Measurements from ENCODE around the gene GPR176. TPM values are rescaled to one million over a fixed set of nuclear protein-coding genes. Genes with fewer than 3 reads are reported as not detected.
A peak's percentile ranks its signal among the peaks of the same experiment; 100 is the strongest.

Gene GPR176
- total RNA-seq, 1 donor from 2014 or later = 21.1 TPM

DNA sequence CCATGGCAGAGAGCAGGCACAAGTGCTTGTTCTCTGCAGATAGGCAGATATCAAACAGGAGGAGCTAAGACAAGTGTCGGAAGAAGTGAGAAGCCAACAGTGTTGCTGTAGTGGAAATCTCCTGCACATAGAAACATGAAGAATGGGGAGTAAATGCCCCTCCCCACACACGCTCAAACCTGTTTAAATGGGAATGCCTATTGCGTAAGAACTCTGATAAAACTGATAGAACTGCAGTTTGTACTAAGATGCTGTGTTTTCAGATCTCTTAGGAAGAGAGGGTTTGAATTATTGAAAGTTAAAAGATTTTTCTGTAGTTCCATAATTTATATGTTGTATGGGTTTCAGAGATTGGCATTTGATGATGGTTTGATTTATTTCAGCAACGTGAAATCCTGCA, 33.5 kb upstream of the GPR176 start:
- Mint-ChIP-seq H3K27me3 (ENCODE audit: unreplicated experiment) (no peaks in the 10 kb centered on the region), H3K27ac (ENCODE audit: unreplicated experiment) (no peak overlapping the region), H3K36me3 (ENCODE audit: unreplicated experiment) (peaks cover 58% of the 10 kb centered on the region), H3K4me3 (ENCODE audit: unreplicated experiment) (no peak overlapping the region), H3K4me1 (ENCODE audit: unreplicated experiment) (no peaks in the 10 kb centered on the region), H3K9me3 (ENCODE audit: unreplicated experiment) (no peaks in the 10 kb centered on the region)
- no peak for DNase-seq (ENCODE audit: extremely low spot score, unreplicated experiment)
- TF ChIP-seq, protein P1, sequence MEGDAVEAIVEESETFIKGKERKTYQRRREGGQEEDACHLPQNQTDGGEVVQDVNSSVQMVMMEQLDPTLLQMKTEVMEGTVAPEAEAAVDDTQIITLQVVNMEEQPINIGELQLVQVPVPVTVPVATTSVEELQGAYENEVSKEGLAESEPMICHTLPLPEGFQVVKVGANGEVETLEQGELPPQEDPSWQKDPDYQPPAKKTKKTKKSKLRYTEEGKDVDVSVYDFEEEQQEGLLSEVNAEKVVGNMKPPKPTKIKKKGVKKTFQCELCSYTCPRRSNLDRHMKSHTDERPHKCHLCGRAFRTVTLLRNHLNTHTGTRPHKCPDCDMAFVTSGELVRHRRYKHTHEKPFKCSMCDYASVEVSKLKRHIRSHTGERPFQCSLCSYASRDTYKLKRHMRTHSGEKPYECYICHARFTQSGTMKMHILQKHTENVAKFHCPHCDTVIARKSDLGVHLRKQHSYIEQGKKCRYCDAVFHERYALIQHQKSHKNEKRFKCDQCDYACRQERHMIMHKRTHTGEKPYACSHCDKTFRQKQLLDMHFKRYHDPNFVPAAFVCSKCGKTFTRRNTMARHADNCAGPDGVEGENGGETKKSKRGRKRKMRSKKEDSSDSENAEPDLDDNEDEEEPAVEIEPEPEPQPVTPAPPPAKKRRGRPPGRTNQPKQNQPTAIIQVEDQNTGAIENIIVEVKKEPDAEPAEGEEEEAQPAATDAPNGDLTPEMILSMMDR (IDR thresholded peaks at IDR 0.05) = no peak

- TF ChIP-seq, protein P1 (IDR thresholded peaks at IDR 0.05) = no peak
- Mint-ChIP-seq H3K36me3 (ENCODE audit: unreplicated experiment) (peaks cover 42% of the 10 kb centered on the region), H3K9me3 (ENCODE audit: unreplicated experiment) (no peaks in the 10 kb centered on the region), H3K27ac (ENCODE audit: unreplicated experiment) (no peak overlapping the region), H3K4me1 (ENCODE audit: unreplicated experiment) (no peaks in the 10 kb centered on the region), H3K4me3 (ENCODE audit: unreplicated experiment) (no peak overlapping the region), H3K27me3 (ENCODE audit: unreplicated experiment) (no peaks in the 10 kb centered on the region)
- DNase-seq (ENCODE audit: extremely low spot score, unreplicated experiment) = no peak
Measured at GRCh38 chr15:39951561-39951960, 31.5 kb upstream of the GPR176 start.

DNA sequence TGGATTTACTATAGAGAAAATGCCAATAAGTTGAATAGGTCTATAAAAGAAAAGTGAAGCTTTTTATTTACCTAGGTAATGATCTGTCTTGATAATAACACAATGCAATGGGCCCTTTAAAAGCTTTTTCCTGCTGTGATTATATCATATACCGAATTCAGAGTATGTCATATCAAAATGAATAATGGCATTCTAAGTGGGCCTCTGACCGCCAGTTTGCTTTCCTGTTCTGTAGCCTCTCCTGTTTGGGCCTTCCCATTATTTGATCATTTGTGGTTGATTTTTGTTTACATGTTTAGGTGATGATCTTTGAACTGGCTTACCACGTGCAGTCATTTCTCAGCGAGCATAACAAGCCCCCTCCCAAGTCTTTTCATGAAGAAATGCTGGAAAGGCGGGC, 28.8 kb upstream of the GPR176 start:
- DNase-seq (ENCODE audit: extremely low spot score, unreplicated experiment) = no peak
- Mint-ChIP-seq H3K36me3 (ENCODE audit: unreplicated experiment) (peaks cover 51% of the 10 kb centered on the region), H3K27ac (ENCODE audit: unreplicated experiment) (no peak overlapping the region), H3K4me1 (ENCODE audit: unreplicated experiment) (peaks cover 2% of the 10 kb centered on the region), H3K9me3 (ENCODE audit: unreplicated experiment) (no peaks in the 10 kb centered on the region), H3K4me3 (ENCODE audit: unreplicated experiment) (no peak overlapping the region), H3K27me3 (ENCODE audit: unreplicated experiment) (no peaks in the 10 kb centered on the region)
- TF ChIP-seq, protein P1 (IDR thresholded peaks at IDR 0.05) = no peak

- Mint-ChIP-seq H3K27me3 (ENCODE audit: unreplicated experiment) (no peaks in the 10 kb centered on the region), H3K36me3 (ENCODE audit: unreplicated experiment) (peaks cover 54% of the 10 kb centered on the region), H3K4me1 (ENCODE audit: unreplicated experiment) (peaks cover 6% of the 10 kb centered on the region), H3K4me3 (ENCODE audit: unreplicated experiment) (no peak overlapping the region), H3K9me3 (ENCODE audit: unreplicated experiment) (no peaks in the 10 kb centered on the region), H3K27ac (ENCODE audit: unreplicated experiment) (peak overlapping the region; percentile 34)
- no peak for DNase-seq (ENCODE audit: extremely low spot score, unreplicated experiment)
- TF ChIP-seq, protein P1 (IDR thresholded peaks at IDR 0.05) = no peak
Measured at GRCh38 chr15:39947401-39948197, 27.5 kb upstream of the GPR176 start.

- Mint-ChIP-seq H3K9me3 (ENCODE audit: unreplicated experiment) (no peaks in the 10 kb centered on the region), H3K27me3 (ENCODE audit: unreplicated experiment) (no peaks in the 10 kb centered on the region), H3K4me3 (ENCODE audit: unreplicated experiment) (no peak overlapping the region), H3K27ac (ENCODE audit: unreplicated experiment) (no peak overlapping the region), H3K4me1 (ENCODE audit: unreplicated experiment) (peaks cover 12% of the 10 kb centered on the region), H3K36me3 (ENCODE audit: unreplicated experiment) (peaks cover 56% of the 10 kb centered on the region)
- TF ChIP-seq, protein P1 (IDR thresholded peaks at IDR 0.05) = no peak
- DNase-seq (ENCODE audit: extremely low spot score, unreplicated experiment) = no peak
Measured at GRCh38 chr15:39946862-39947261, 26.8 kb upstream of the GPR176 start.
